GM12878 (cell line): ENCODE data around the gene HIF3A. TPM values are rescaled to one million over a fixed set of nuclear protein-coding genes. Genes with fewer than 3 reads are reported as not detected.
A peak's percentile ranks its signal among the peaks of the same experiment; 100 is the strongest.

Experiments used
- ATAC-seq: fragments of 200-7000 bp; cut with Tn5 transposase; 3 replicates; pipeline ENCODE4 v1.9.1; 2020; ENCODE audit warnings: mild to moderate bottlenecking, moderate library complexity
- BruUV-seq: library from RNA; stranded (reverse); fragments of 400-500 nt; replicated peaks from 2 replicates; lab custom pipeline; 2021; lab: Mats Ljungman, UMichigan
- CTCF ChIA-PET: fragments of 300-600 bp; sonication (Branson Sonifier 250); formaldehyde crosslinking; extraction: SDS; loops from one replicate; lab custom pipeline; 2021; ENCODE audit warnings: inconsistent platforms; lab: Yijun Ruan, JAX
- POLR2A ChIA-PET: fragments of 350-600 bp; formaldehyde crosslinking; extraction: SDS; loops from one replicate; lab custom pipeline; 2021; ENCODE audit warnings: inconsistent platforms; lab: Charles Lee
- RAD21 ChIA-PET: fragments of 300-600 bp; sonication (Branson Sonifier 250); formaldehyde crosslinking; loops from one replicate; lab custom pipeline; 2023; ENCODE audit warnings: antibody characterized with exemption; ENCODE audit not compliant: unreplicated experiment; lab: Charles Lee
- SMC1A ChIA-PET: fragments of 300-600 bp; sonication (Branson Sonifier 250); formaldehyde crosslinking; loops from one replicate; lab custom pipeline; 2023; ENCODE audit not compliant: unreplicated experiment, uncharacterized antibody; lab: Charles Lee
- DNase-seq: peaks from one replicate; pipeline ENCODE4 v3.0.0-alpha.2; 2011; ENCODE audit warnings: low read depth, low spot score
- FAIRE-seq: peaks from 3 replicates; lab custom pipeline; 2011; peaks lifted over from hg19 to GRCh38; lab: Jason Lieb, UNC
- H2AFZ ChIP-seq: 2 replicates; pipeline ENCODE4 v1.6.0; 2011; ENCODE audit warnings: low read depth, low read length, control low read depth; ENCODE audit not compliant: control insufficient read depth
- H3K27ac ChIP-seq: 2 replicates; pipeline ENCODE4 v1.5.1; 2011; ENCODE audit warnings: control low read depth; ENCODE audit not compliant: control insufficient read depth, insufficient read depth
- H3K27me3 ChIP-seq, 2 experiments: replicated peaks in 1 of 2; 2 replicates each; pipeline versions ENCODE4 v1.6.0 to v1.6.1; 2011; ENCODE audit warnings: low read length in 1 of 2; ENCODE audit not compliant: control insufficient read depth in 2 of 2, insufficient read depth in 2 of 2
- H3K36me3 ChIP-seq, 2 experiments: 2 replicates each; pipeline ENCODE4 v1.5.1; 2011; ENCODE audit warnings: low read length in 1 of 2; ENCODE audit not compliant: control insufficient read depth in 2 of 2, insufficient read depth in 2 of 2
- H3K4me1 ChIP-seq: 2 replicates; pipeline ENCODE4 v1.6.1; 2011; ENCODE audit warnings: mild to moderate bottlenecking, low read length, moderate library complexity, mixed read lengths; ENCODE audit not compliant: control insufficient read depth, insufficient read depth
- H3K4me2 ChIP-seq: 2 replicates; pipeline ENCODE4 v1.6.0; 2011; ENCODE audit warnings: control low read depth; ENCODE audit not compliant: control insufficient read depth, insufficient read depth
- H3K4me3 ChIP-seq: fragments of 200-600 bp; sonication (generic); 2 replicates; pipeline ENCODE4 v1.5.1; 2016
- H3K79me2 ChIP-seq: 2 replicates; pipeline ENCODE4 v1.6.0; 2011; ENCODE audit warnings: low read length; ENCODE audit not compliant: control insufficient read depth, insufficient read depth
- H3K9ac ChIP-seq: 2 replicates; pipeline ENCODE4 v1.8.0; 2011; ENCODE audit warnings: low read length, control low read depth, mixed read lengths; ENCODE audit not compliant: control insufficient read depth, insufficient read depth
- H3K9me3 ChIP-seq: replicated peaks from 3 replicates; pipeline ENCODE4 v1.5.1; 2011; ENCODE audit warnings: mild to moderate bottlenecking, low read length; ENCODE audit not compliant: control insufficient read depth, insufficient read depth
- H4K20me1 ChIP-seq: 2 replicates; pipeline ENCODE4 v1.6.0; 2011; ENCODE audit not compliant: control insufficient read depth, insufficient read depth
- ASH2L ChIP-seq: fragments of 300-600, 200-600 bp; sonication (generic); IDR thresholded peaks from 2 replicates; pipeline ENCODE4 v1.6.1; 2017; ENCODE audit warnings: low read depth, mild to moderate bottlenecking, borderline replicate concordance
- CEBPB ChIP-seq, 2 experiments: fragments of 150-350 bp in 1 of 2; IDR thresholded peaks; 2 replicates each; pipeline ENCODE4 v1.6.1; 2012 to 2014; ENCODE audit warnings: low read depth in 2 of 2, low read length in 2 of 2, borderline replicate concordance in 1 of 2, inconsistent platforms in 1 of 2
- CHD1 ChIP-seq: IDR thresholded peaks from 2 replicates; pipeline ENCODE4 v1.6.1; 2012; ENCODE audit warnings: low read depth, low read length, improper control_type of control experiment
- LARP7 ChIP-seq: fragments of 450-650 bp; IDR thresholded peaks from 2 replicates; pipeline ENCODE4 v1.6.1; 2017; ENCODE audit warnings: mild to moderate bottlenecking
- MTA2 ChIP-seq: fragments of 450-650 bp; IDR thresholded peaks from 2 replicates; pipeline ENCODE4 v1.6.1; 2016; ENCODE audit warnings: low read depth, mild to moderate bottlenecking, moderate library complexity
- RAD21 ChIP-seq: IDR thresholded peaks from 2 replicates; pipeline ENCODE4 v1.6.1; 2011; ENCODE audit warnings: mild to moderate bottlenecking, low read depth, low read length, moderate library complexity; ENCODE audit not compliant: insufficient read depth
- SP1 ChIP-seq: IDR thresholded peaks from one replicate; pipeline ENCODE4 v1.6.1; 2011; ENCODE audit warnings: low read depth, low read length
- STAT1 ChIP-seq: fragments of 450-650 bp; conservative IDR thresholded peaks from 2 replicates; pipeline ENCODE4 v1.6.1; 2014; ENCODE audit warnings: antibody characterized with exemption, mild to moderate bottlenecking
- ZNF274 ChIP-seq: IDR thresholded peaks from one replicate; pipeline ENCODE4 v1.8.0; 2011; ENCODE audit not compliant: insufficient read length, insufficient read depth
- WGBS: methylation state at CpG from one replicate; pipeline ENCODE4 v1.1.6; 2016; ENCODE audit warnings: low lambda C conversion rate; ENCODE audit not compliant: insufficient replicate concordance, insufficient coverage; ENCODE audit errors: missing lambda C conversion rate; 5-methylcytosine and 5-hydroxymethylcytosine counted together
- in situ Hi-C: fragments of 300-500 bp; cut with MboI; formaldehyde crosslinking; loops from 9 replicates; pipeline ENCODE4 v1.14.3; 2018; ENCODE audit warnings: mixed read lengths
- intact Hi-C: fragments of 100-400 bp; cut with micrococcal nuclease; formaldehyde crosslinking; loops from one replicate; pipeline ENCODE4 v1.14.2; 2022; ENCODE audit not compliant: unreplicated experiment
- polyA plus RNA-seq, 11 experiments: library from polyadenylated mRNA; depleted of rRNA in 4 of 11; unstranded in 6 of 11; stranded (reverse) in 5 of 11; fragments of >200 nt; fragmentation: Nextera tagmentation in 4 of 11; fragmentation: Illumina TruSeq in 1 of 11; extraction: Ambion mirVana in 4 of 11; extraction: Trizol in 1 of 11; gene quantifications; 1 replicate in 1 of 11; 2 replicates in 10 of 11; pipeline versions ENCODE4 v1.2.1 to v1.2.3, GENCODE V29; 2011 to 2016; ENCODE audit warnings: inconsistent platforms in 2 of 11, missing spikeins in 2 of 11, low read depth in 1 of 11
- total RNA-seq, 4 experiments: library from RNA; depleted of rRNA in 3 of 4; stranded (reverse); fragments of >200 nt in 3 of 4; fragmentation: Illumina TruSeq in 1 of 4; extraction: Trizol in 1 of 4; gene quantifications; 2 replicates each; pipeline versions ENCODE4 v1.2.1 to v1.2.3, GENCODE V29; 2013 to 2021
- TF ChIP-seq, protein P1 (sequence below): IDR thresholded peaks from 2 replicates; pipeline ENCODE4 v1.6.1; 2011; ENCODE audit warnings: borderline replicate concordance, low read depth, mild to moderate bottlenecking, moderate library complexity, low read length; ENCODE audit not compliant: insufficient read depth, poor library complexity, severe bottlenecking
- TF ChIP-seq, protein P2 (sequence below): IDR thresholded peaks from 2 replicates; pipeline ENCODE4 v1.6.1; 2012; ENCODE audit warnings: improper control_type of control experiment, low read depth, low read length; ENCODE audit not compliant: insufficient replicate concordance

Gene HIF3A
- total and polyA plus RNA-seq, 10 of the 15 experiments (the other 5 are each of a cell fraction or from before 2014, with no cell fraction given), result 0.03 to 0.20 (median 0.06) TPM; not detected in 5

DNA sequence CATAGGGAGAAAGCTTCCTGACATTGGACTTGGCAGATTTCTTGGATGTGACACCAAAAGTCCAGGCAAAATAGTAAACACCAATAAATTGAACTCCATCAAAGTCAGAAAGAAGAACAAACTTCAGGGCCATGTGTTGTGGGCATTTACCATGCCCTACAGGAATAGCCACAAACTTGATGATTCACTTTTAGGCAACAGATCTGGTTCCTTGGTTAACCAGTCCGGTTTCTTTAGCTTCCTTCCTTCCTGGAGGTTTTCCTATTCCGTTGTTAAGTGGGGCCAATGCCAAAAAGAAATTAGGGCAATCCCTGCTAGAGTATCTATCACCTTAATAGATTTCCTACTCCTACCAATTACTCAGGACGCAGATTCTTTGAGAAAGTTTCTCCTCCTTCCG is 42.1 kb upstream of the HIF3A start:
- CTCF ChIA-PET, result interaction anchor here (1.1 to 1.6 kb wide), 2 partner anchors 10 to 165 kb away, joined by 3 to 5 read pairs; no protein-coding TSS in a partner anchor
- Histone ChIP-seq H3K79me2 (no peaks in the 10 kb centered on the region), H3K9me3 (no peaks in the 10 kb centered on the region), H3K4me2 (no peak overlapping the region), H3K27ac (no peak overlapping the region), H3K9ac (no peak overlapping the region), H3K36me3 (no peaks in the 10 kb centered on the region), H3K4me1 (no peaks in the 10 kb centered on the region), H2AFZ (no peak overlapping the region), H3K4me3 (no peak overlapping the region), H3K27me3 (no peaks in the 10 kb centered on the region), H4K20me1 (no peaks in the 10 kb centered on the region)
- BruUV-seq, result no TSS peak
- SMC1A ChIA-PET, result no interaction called here
- FAIRE-seq (no peak), DNase-seq (no peak), ATAC-seq (no peak)
- POLR2A ChIA-PET, result no interaction called here
- RAD21 ChIA-PET, result no interaction called here
- no peak for TF ChIP-seq LARP7
- TF ChIP-seq, protein P1, sequence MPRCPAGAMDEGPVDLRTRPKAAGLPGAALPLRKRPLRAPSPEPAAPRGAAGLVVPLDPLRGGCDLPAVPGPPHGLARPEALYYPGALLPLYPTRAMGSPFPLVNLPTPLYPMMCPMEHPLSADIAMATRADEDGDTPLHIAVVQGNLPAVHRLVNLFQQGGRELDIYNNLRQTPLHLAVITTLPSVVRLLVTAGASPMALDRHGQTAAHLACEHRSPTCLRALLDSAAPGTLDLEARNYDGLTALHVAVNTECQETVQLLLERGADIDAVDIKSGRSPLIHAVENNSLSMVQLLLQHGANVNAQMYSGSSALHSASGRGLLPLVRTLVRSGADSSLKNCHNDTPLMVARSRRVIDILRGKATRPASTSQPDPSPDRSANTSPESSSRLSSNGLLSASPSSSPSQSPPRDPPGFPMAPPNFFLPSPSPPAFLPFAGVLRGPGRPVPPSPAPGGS, result peak; percentile 44
- in situ Hi-C loops (no loop called here), intact Hi-C loops (no loop called here)
- WGBS, result 38% methylated on average over 4 of the region's 4 CpGs

DNA sequence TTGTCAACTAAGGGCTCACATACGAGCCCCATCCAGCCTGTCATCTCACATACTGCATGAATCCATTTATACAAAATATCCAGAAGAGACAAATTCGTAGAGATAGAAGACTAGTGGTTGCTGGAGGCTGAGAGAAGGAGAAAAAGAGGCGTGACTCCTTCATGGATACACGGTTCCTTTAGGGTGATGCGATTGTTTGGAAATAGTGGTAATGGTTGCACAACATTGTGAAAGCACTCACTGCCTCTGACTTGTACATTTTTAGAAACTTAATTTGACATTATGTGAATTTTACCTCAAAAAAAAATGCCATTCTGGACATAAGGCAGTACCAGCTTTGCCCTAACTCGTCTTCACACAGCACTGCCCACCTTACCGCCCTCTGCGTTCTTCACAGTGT is 40.0 kb upstream of the HIF3A start:
- Histone ChIP-seq H3K9me3 (no peaks in the 10 kb centered on the region), H3K4me1 (no peaks in the 10 kb centered on the region), H3K9ac (no peak overlapping the region), H3K27ac (no peak overlapping the region), H3K36me3 (no peaks in the 10 kb centered on the region), H3K79me2 (no peaks in the 10 kb centered on the region), H2AFZ (no peak overlapping the region), H3K27me3 (no peaks in the 10 kb centered on the region), H3K4me2 (no peak overlapping the region), H3K4me3 (no peak overlapping the region), H4K20me1 (no peaks in the 10 kb centered on the region)
- RAD21 ChIA-PET, result interaction anchor here (1.0 kb wide), 1 partner anchor 24 kb away, joined by 3 read pairs; no protein-coding TSS in a partner anchor
- in situ Hi-C loops (no loop called here), intact Hi-C loops (no loop called here)
- DNase-seq (no peak), FAIRE-seq (no peak), ATAC-seq (no peak)
- SMC1A ChIA-PET, result no interaction called here
- BruUV-seq, result no TSS peak
- 33% methylated on average over 8 of the region's 8 CpGs for WGBS
- CTCF ChIA-PET, result interaction anchor here (1.2 kb wide), 1 partner anchor 179 kb away, joined by 3 read pairs; no protein-coding TSS in a partner anchor
- POLR2A ChIA-PET, result interaction anchor here (0.7 kb wide), 1 partner anchor 1594 kb away, joined by 3 read pairs; no protein-coding TSS in a partner anchor
- TF ChIP-seq CEBPB (IDR thresholded peaks at IDR 0.05; ENCODE audit: borderline replicate concordance in 1 of 2, low read depth in 2 of 2, low read length in 2 of 2), result no peak
- TF ChIP-seq ASH2L, result no peak
- TF ChIP-seq RAD21, result no peak
- TF ChIP-seq SP1, result no peak
- TF ChIP-seq, protein P2, sequence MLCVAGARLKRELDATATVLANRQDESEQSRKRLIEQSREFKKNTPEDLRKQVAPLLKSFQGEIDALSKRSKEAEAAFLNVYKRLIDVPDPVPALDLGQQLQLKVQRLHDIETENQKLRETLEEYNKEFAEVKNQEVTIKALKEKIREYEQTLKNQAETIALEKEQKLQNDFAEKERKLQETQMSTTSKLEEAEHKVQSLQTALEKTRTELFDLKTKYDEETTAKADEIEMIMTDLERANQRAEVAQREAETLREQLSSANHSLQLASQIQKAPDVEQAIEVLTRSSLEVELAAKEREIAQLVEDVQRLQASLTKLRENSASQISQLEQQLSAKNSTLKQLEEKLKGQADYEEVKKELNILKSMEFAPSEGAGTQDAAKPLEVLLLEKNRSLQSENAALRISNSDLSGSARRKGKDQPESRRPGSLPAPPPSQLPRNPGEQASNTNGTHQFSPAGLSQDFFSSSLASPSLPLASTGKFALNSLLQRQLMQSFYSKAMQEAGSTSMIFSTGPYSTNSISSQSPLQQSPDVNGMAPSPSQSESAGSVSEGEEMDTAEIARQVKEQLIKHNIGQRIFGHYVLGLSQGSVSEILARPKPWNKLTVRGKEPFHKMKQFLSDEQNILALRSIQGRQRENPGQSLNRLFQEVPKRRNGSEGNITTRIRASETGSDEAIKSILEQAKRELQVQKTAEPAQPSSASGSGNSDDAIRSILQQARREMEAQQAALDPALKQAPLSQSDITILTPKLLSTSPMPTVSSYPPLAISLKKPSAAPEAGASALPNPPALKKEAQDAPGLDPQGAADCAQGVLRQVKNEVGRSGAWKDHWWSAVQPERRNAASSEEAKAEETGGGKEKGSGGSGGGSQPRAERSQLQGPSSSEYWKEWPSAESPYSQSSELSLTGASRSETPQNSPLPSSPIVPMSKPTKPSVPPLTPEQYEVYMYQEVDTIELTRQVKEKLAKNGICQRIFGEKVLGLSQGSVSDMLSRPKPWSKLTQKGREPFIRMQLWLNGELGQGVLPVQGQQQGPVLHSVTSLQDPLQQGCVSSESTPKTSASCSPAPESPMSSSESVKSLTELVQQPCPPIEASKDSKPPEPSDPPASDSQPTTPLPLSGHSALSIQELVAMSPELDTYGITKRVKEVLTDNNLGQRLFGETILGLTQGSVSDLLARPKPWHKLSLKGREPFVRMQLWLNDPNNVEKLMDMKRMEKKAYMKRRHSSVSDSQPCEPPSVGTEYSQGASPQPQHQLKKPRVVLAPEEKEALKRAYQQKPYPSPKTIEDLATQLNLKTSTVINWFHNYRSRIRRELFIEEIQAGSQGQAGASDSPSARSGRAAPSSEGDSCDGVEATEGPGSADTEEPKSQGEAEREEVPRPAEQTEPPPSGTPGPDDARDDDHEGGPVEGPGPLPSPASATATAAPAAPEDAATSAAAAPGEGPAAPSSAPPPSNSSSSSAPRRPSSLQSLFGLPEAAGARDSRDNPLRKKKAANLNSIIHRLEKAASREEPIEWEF, result no peak
- no peak for TF ChIP-seq ZNF274
- no peak for TF ChIP-seq STAT1
- TF ChIP-seq CHD1, result no peak
- no peak for TF ChIP-seq LARP7
- no peak for TF ChIP-seq MTA2
